Activated CD4-positive, alpha-beta T cell treated with anti-CD3 and anti-CD28 coated beads, Interleukin-2, amount 50 U/mL, for 24 hours (primary cell): ENCODE data around the gene OOSP3.
"Not testable (repeated sequence)": the region's sequence is repeated elsewhere in the genome, so short reads cannot be mapped to it uniquely, and the experiment has no call there.

Experiments used
- DNase-seq, 2 donors: peaks; one replicate each; pipeline ENCODE4 v3.0.0-alpha.2; 2020; ENCODE audit warnings: low read depth in 1 of 2, low spot score in 1 of 2

Gene OOSP3

GRCh38 chr11:59875856-59876519 is 2.6 kb upstream of the OOSP3 start:
- no peak for DNase-seq

GRCh38 chr11:59877325-59877724 is 1.3 kb upstream of the OOSP3 start:
- DNase-seq = no peak

- no peak for DNase-seq
These were observed 798 bp upstream of the OOSP3 start for GRCh38 chr11:59877784-59878183.

GRCh38 chr11:59879567-59879966 is 985 bp downstream of the OOSP3 start:
- DNase-seq = no peak

- DNase-seq = no peak
These were observed 5.0 kb downstream of the OOSP3 start for GRCh38 chr11:59883597-59883996.

GRCh38 chr11:59887156-59887555 is 8.6 kb downstream of the OOSP3 start:
- not testable (repeated sequence) for DNase-seq

- no peak for DNase-seq
These were observed 13.2 kb downstream of the OOSP3 start for GRCh38 chr11:59891781-59892181.

GRCh38 chr11:59894616-59895015 is 16.0 kb downstream of the OOSP3 start:
- DNase-seq = no peak

GRCh38 chr11:59898046-59898445 is 19.5 kb downstream of the OOSP3 start:
- no peak for DNase-seq

GRCh38 chr11:59898650-59899049 is 20.1 kb downstream of the OOSP3 start:
- no peak for DNase-seq

- no peak for DNase-seq
These were observed 20.9 kb downstream of the OOSP3 start for GRCh38 chr11:59899532-59899931.

GRCh38 chr11:59900366-59901126 is 22.0 kb downstream of the OOSP3 start:
- no peak for DNase-seq

- DNase-seq = no peak
These were observed 22.7 kb downstream of the OOSP3 start for GRCh38 chr11:59901306-59901705.

- not testable (repeated sequence) for DNase-seq
These were observed 25.0 kb downstream of the OOSP3 start for GRCh38 chr11:59903569-59903968.

- no peak for DNase-seq
These were observed 39.9 kb downstream of the OOSP3 start for GRCh38 chr11:59918480-59918879.

- DNase-seq = no peak
These were observed 40.5 kb downstream of the OOSP3 start for GRCh38 chr11:59918987-59919589.

- DNase-seq = no peak
These were observed 45.2 kb downstream of the OOSP3 start for GRCh38 chr11:59923813-59924212.

GRCh38 chr11:59931688-59932087 is 53.1 kb downstream of the OOSP3 start:
- no peak for DNase-seq

GRCh38 chr11:59938132-59938531 is 59.5 kb downstream of the OOSP3 start, which contains the start of gene OOSP1:
Gene OOSP1 (plus strand): TSS chr11:59938432. CDS start chr11:59938455, 23 bp downstream.
- no peak for DNase-seq

- no peak for DNase-seq
These were observed 60.1 kb downstream of the OOSP3 start for GRCh38 chr11:59938718-59939117.

- DNase-seq = no peak
These were observed 60.9 kb downstream of the OOSP3 start for GRCh38 chr11:59939482-59939881.

- no peak for DNase-seq
These were observed 62.5 kb downstream of the OOSP3 start for GRCh38 chr11:59941091-59941490.
